ENCODE results near the gene STAG1.
"Not testable (repeated sequence)": the region's sequence is repeated elsewhere in the genome, so short reads cannot be mapped to it uniquely, and the experiment has no call there.

The STAG1 gene

DNA sequence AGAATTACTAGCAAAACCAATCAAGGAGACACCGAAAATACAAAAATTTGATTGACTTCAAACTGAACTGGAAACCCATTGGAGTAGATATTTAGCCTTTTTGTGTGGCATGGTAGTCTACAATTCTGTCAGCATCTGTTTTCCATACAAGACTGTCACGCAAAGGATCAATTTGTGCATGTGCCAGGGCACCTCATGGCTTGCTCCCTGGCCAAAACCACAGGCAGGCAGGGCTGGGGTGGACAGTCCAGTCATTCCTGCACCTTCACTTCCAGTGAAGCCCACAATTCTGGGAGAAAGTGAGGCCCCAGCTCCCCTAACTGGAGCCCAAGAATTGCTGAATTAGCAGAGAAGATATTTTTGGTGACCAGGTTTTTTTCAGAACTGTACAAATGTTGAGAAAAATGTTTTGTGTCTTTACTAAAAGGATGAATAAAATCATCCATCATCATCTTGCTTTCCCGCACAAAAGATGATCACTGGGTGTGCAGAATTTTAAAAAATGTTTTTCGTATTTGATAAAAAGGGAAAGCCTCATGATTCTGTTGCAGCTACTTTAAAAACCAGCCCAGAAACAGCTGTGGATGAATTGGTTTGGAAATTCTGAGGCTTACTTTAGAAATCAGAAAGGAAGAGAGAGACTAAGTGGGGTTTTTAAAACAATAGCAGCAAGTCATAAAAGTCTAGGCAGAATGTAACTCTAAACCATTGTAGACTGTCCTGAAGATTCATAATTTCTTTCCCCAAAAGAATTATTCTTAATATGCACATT is 415.7 kb downstream of the STAG1 start:
- Histone ChIP-seq H3K9me3 (ENCODE audit: severe bottlenecking) (no peaks in the 10 kb centered on the region), H3K4me3 (ENCODE audit: low read depth, low read length) (no peak overlapping the region), H3K36me3 (peaks cover 52% of the 10 kb centered on the region), H3K27ac (no peak overlapping the region), H3K27me3 (ENCODE audit: insufficient read depth, low read depth, severe bottlenecking) (no peaks in the 10 kb centered on the region)
- DNase-seq: no peak
- no peak for TF ChIP-seq CTCF (IDR thresholded peaks at IDR 0.05; ENCODE audit: low read depth, low read length)

- not testable (repeated sequence) for H3K27me3 ChIP-seq (ENCODE audit: insufficient read depth, low read depth, severe bottlenecking); DNase-seq; H3K9me3 ChIP-seq (ENCODE audit: severe bottlenecking); H3K4me3 ChIP-seq (ENCODE audit: low read depth, low read length); H3K27ac ChIP-seq
- H3K36me3 ChIP-seq: peaks cover 45% of the 10 kb centered on the region
Observed at GRCh38 chr3:136334726-136335125, 417.5 kb downstream of the STAG1 start.

DNA sequence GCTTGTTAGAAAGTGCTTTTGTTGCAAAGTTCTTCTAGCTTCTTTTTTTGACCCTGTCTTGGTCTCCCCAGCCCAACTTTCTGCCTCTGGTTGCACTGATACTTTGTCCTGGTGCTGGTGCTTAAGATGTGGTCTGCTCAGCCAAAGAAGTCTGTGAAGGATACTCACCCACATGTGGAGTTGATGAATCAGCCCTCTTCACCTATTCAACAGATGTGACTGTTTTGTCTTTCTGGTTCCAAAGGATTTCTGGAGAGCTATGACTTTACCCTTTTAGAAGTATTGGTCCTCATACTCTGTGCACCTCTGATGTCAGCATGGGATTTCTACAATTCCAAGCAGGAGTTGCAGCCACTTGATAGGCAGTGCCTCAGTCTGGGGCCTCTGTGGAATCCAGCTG is 418.0 kb downstream of the STAG1 start:
- TF ChIP-seq CTCF (IDR thresholded peaks at IDR 0.05; ENCODE audit: low read depth, low read length): no peak
- Histone ChIP-seq H3K9me3 (ENCODE audit: severe bottlenecking) (no peaks in the 10 kb centered on the region), H3K4me3 (ENCODE audit: low read depth, low read length) (no peak overlapping the region), H3K36me3 (peaks cover 45% of the 10 kb centered on the region), H3K27ac (no peak overlapping the region), H3K27me3 (ENCODE audit: insufficient read depth, low read depth, severe bottlenecking) (no peaks in the 10 kb centered on the region)
- DNase-seq: no peak

- Histone ChIP-seq H3K27me3 (ENCODE audit: insufficient read depth, low read depth, severe bottlenecking) (no peaks in the 10 kb centered on the region), H3K4me3 (ENCODE audit: low read depth, low read length) (no peak overlapping the region), H3K36me3 (peaks cover 56% of the 10 kb centered on the region), H3K9me3 (ENCODE audit: severe bottlenecking) (no peaks in the 10 kb centered on the region), H3K27ac (no peak overlapping the region)
- no peak for DNase-seq
- TF ChIP-seq CTCF (IDR thresholded peaks at IDR 0.05; ENCODE audit: low read depth, low read length): no peak
Observed at GRCh38 chr3:136332776-136333175, 419.4 kb downstream of the STAG1 start.

DNA sequence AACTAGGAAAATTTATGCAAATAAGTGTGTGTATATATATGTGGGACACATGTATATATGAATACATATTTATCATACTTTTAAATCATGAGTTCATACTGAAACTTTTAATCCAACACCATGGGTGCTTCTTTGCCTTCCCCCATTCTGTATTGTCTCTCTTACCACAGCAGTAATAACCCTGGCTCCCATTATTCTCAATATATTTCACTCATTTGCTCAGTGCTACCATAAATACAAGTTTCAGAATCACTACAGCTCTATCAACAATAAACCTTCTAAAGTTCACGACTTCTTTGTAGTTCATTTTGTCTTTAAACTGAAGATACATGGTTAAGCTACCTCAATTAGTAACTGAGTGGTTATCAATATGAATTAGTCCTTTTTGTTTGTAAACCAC is 419.9 kb downstream of the STAG1 start:
- no peak for DNase-seq
- H3K4me3 ChIP-seq (ENCODE audit: low read depth, low read length): no peak overlapping the region
- H3K36me3 ChIP-seq: peaks cover 57% of the 10 kb centered on the region
- H3K9me3 ChIP-seq (ENCODE audit: severe bottlenecking): no peaks in the 10 kb centered on the region
- no peak for TF ChIP-seq CTCF (IDR thresholded peaks at IDR 0.05; ENCODE audit: low read depth, low read length)
- H3K27me3 ChIP-seq (ENCODE audit: insufficient read depth, low read depth, severe bottlenecking): no peaks in the 10 kb centered on the region
- H3K27ac ChIP-seq: no peak overlapping the region

GRCh38 chr3:136330900-136331299 is 421.3 kb downstream of the STAG1 start:
- Histone ChIP-seq H3K27ac (no peak overlapping the region), H3K9me3 (ENCODE audit: severe bottlenecking) (no peaks in the 10 kb centered on the region), H3K27me3 (ENCODE audit: insufficient read depth, low read depth, severe bottlenecking) (no peaks in the 10 kb centered on the region), H3K36me3 (peaks cover 57% of the 10 kb centered on the region), H3K4me3 (ENCODE audit: low read depth, low read length) (no peak overlapping the region)
- DNase-seq: no peak
- TF ChIP-seq CTCF (IDR thresholded peaks at IDR 0.05; ENCODE audit: low read depth, low read length): no peak
